Measurements from ENCODE around the gene KCNA10.

DNA sequence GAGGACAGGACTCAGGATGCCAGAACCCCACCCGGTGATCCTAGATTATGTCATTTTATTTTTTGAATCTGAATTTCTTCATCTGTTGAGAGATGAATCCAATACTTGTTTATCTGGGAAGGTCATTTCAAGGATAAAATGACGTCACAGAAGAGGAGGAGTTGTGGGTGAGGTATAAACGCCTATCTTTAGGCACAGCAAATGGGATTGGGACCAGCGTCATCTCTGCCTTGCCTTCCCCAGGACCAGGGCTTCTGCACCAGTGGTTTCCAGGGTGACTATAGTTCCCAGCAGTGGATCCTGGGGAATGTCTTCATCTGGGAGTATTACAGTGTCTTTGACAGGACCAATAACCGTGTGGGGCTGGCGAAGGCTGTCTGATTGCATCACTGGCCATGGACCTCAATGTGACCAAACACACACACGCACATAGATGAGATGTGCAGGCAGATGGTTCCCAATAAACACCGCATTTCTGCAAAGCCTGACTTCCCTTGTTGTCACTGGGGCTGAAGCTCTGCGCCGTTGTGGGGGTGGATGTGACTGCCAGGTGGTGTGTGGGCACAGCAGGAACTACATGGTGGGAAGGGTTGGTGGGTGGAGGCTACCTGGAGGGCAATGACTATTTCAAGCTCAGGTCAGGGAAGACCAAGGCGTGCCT is 28.1 kb downstream of the KCNA10 start:
- TF ChIP-seq, protein P1, sequence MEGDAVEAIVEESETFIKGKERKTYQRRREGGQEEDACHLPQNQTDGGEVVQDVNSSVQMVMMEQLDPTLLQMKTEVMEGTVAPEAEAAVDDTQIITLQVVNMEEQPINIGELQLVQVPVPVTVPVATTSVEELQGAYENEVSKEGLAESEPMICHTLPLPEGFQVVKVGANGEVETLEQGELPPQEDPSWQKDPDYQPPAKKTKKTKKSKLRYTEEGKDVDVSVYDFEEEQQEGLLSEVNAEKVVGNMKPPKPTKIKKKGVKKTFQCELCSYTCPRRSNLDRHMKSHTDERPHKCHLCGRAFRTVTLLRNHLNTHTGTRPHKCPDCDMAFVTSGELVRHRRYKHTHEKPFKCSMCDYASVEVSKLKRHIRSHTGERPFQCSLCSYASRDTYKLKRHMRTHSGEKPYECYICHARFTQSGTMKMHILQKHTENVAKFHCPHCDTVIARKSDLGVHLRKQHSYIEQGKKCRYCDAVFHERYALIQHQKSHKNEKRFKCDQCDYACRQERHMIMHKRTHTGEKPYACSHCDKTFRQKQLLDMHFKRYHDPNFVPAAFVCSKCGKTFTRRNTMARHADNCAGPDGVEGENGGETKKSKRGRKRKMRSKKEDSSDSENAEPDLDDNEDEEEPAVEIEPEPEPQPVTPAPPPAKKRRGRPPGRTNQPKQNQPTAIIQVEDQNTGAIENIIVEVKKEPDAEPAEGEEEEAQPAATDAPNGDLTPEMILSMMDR (IDR thresholded peaks at IDR 0.05), result no peak
- no peak for TF ChIP-seq POLR2A (IDR thresholded peaks at IDR 0.05)
